Heart left ventricle (tissue), 13 donors: Measurements from ENCODE around the gene ADGB.

ENCODE experiments used
- CTCF ChIP-seq, 12 donors: fragments of 200-600 bp; sonication (generic) in 4 of 12; IDR thresholded peaks; one replicate each; pipeline versions ENCODE4 v1.5.0 to v1.8.0; 2018 to 2022; ENCODE audit warnings: antibody characterized with exemption in 12 of 12, mild to moderate bottlenecking in 5 of 12
- POLR2A ChIP-seq, 2 donors: fragments of 450-650 bp; IDR thresholded peaks; one replicate each; pipeline ENCODE4 v1.6.1; 2017; ENCODE audit warnings: antibody characterized with exemption in 2 of 2, mild to moderate bottlenecking in 2 of 2, moderate library complexity in 2 of 2
- donor health status: ischemic (EF 13 %, LVEDD 7.1; RV severe dilation, severe dysfunction).
- donor health status: DM: no; HTN: yes; CAD: no.
- donor health status: DM: no; HTN: no; CAD: no.
- donor health status: ischemic (EF 25% LVEDD 6.9; RV normal size, moderate dysfunction).
- donor health status: ischemic (EF 25% LVEDD 5.7; RV mildly dilated, moderate dysfunction).
- donor health status: ischemic (EF 35%, LVEDD 5.7; RV mildly dilated, moderate dysfunction).
- donor health status: nonischemic (EF 11% LVEDD 7.7; RV severe dilation, severe dysfunction).
- donor health status: DM: yes; HTN: yes; CAD: no.
- donor health status: PGD.
- donor health status: ischemic (EF 29% LVEDD 5.4; RV normal size, mild dysfunction).
- donor health status: nonischemic (EF 23%, LVEDD 6.1; RV moderate dilation, normal function).

- TF ChIP-seq POLR2A (IDR thresholded peaks at IDR 0.05) (no peak), CTCF (IDR thresholded peaks at IDR 0.05) (no peak)
Observed at GRCh38 chr6:146595972-146596731, 2.6 kb upstream of the ADGB start.
